ENCODE data around the gene GBP1. TPM values are rescaled to one million over a fixed set of nuclear protein-coding genes. Genes with fewer than 3 reads are reported as not detected.
"Not testable (repeated sequence)": the region's sequence is repeated elsewhere in the genome, so short reads cannot be mapped to it uniquely, and the experiment has no call there.

Gene GBP1
- total RNA-seq, 1 donor from 2014 or later, result 62.5 TPM

DNA sequence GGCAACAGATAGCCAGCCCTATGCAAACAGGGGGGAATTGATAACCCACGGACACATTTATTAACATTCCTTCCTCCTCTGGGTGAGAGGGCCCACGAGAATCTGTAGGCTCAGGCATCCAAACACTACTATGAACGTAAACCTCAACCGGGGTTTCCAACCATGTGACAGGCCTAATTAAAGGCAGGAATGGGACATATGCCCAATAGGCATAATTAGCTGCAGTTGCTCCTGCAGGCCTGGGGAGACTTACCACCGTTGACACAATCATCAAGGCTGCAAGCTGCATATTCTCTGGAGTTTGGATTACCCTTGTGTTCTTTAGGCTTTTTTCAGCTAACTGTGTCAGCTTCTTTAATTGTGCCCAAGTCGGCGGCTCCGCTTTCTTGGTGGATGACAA lies 22.2 kb upstream of the GBP1 start:
- DNase-seq (ENCODE audit: low read depth) (no peak), FAIRE-seq (no peak)
- H4K20me1 ChIP-seq (ENCODE audit: insufficient read depth, low read length), result no peaks in the 10 kb centered on the region
- no peak overlapping the region for H3K4me3 Mint-ChIP-seq (ENCODE audit: unreplicated experiment)
- H3K4me3 ChIP-seq (ENCODE audit: insufficient read depth, low read depth, low read length), result no peak overlapping the region
- no peak overlapping the region for H3K4me2 ChIP-seq (ENCODE audit: low read length)
- no peaks in the 10 kb centered on the region for H3K27me3 ChIP-seq (ENCODE audit: insufficient read depth, low read length)
- no peaks in the 10 kb centered on the region for H3K27me3 Mint-ChIP-seq (ENCODE audit: low read depth, unreplicated experiment)
- H3K9me3 ChIP-seq (ENCODE audit: insufficient read depth, low read depth, low read length), result no peaks in the 10 kb centered on the region
- no peak overlapping the region for H3K9ac ChIP-seq (ENCODE audit: low read length)
- H3K9me3 Mint-ChIP-seq (ENCODE audit: unreplicated experiment), result no peaks in the 10 kb centered on the region
- TF ChIP-seq, protein P1, sequence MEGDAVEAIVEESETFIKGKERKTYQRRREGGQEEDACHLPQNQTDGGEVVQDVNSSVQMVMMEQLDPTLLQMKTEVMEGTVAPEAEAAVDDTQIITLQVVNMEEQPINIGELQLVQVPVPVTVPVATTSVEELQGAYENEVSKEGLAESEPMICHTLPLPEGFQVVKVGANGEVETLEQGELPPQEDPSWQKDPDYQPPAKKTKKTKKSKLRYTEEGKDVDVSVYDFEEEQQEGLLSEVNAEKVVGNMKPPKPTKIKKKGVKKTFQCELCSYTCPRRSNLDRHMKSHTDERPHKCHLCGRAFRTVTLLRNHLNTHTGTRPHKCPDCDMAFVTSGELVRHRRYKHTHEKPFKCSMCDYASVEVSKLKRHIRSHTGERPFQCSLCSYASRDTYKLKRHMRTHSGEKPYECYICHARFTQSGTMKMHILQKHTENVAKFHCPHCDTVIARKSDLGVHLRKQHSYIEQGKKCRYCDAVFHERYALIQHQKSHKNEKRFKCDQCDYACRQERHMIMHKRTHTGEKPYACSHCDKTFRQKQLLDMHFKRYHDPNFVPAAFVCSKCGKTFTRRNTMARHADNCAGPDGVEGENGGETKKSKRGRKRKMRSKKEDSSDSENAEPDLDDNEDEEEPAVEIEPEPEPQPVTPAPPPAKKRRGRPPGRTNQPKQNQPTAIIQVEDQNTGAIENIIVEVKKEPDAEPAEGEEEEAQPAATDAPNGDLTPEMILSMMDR (IDR thresholded peaks at IDR 0.05; ENCODE audit: insufficient read depth, low read depth, low read length), result no peak
- TF ChIP-seq EZH2 (IDR thresholded peaks at IDR 0.05; ENCODE audit: insufficient read depth, low read length), result no peak
- no peak overlapping the region for H3K27ac Mint-ChIP-seq (ENCODE audit: unreplicated experiment)
- no peak overlapping the region for H3K27ac ChIP-seq (ENCODE audit: low read depth, low read length)
- H3K79me2 ChIP-seq (ENCODE audit: insufficient read depth, low read length), result no peaks in the 10 kb centered on the region
- no peaks in the 10 kb centered on the region for H3K4me1 Mint-ChIP-seq (ENCODE audit: low read depth, unreplicated experiment)
- H3K36me3 ChIP-seq (ENCODE audit: insufficient read depth, low read length), result no peaks in the 10 kb centered on the region
- no peaks in the 10 kb centered on the region for H3K36me3 Mint-ChIP-seq (ENCODE audit: low read depth, unreplicated experiment)
- H2AFZ ChIP-seq (ENCODE audit: low read depth, low read length), result no peak overlapping the region
- H3K4me1 ChIP-seq (ENCODE audit: insufficient read depth, low read length), result no peaks in the 10 kb centered on the region

DNA sequence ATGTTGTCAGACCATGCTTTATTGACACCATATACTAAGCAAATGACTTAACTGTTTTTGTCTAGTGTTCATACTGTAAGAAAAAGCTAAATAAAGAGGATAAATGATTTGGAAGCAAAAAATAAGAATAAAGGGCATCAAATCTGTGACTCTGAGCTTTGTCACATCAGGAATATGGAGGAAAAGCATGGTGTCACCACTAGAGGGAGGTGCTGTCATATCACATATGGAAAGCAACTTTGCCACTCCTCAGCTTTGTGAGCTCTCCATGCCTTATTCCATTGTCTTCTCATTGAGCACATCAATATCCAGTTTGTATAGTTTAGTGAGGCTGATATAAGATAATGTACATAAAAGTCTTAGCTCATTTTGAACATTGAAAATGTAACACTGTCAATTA lies 20.8 kb upstream of the GBP1 start:
- Mint-ChIP-seq H3K27ac (ENCODE audit: unreplicated experiment) (no peak overlapping the region), H3K4me3 (ENCODE audit: unreplicated experiment) (no peak overlapping the region), H3K9me3 (ENCODE audit: unreplicated experiment) (no peaks in the 10 kb centered on the region), H3K36me3 (ENCODE audit: low read depth, unreplicated experiment) (no peaks in the 10 kb centered on the region), H3K27me3 (ENCODE audit: low read depth, unreplicated experiment) (no peaks in the 10 kb centered on the region), H3K4me1 (ENCODE audit: low read depth, unreplicated experiment) (no peaks in the 10 kb centered on the region)
- Histone ChIP-seq H3K9ac (ENCODE audit: low read length) (no peak overlapping the region), H3K4me2 (ENCODE audit: low read length) (no peak overlapping the region), H3K27ac (ENCODE audit: low read depth, low read length) (no peak overlapping the region), H3K36me3 (ENCODE audit: insufficient read depth, low read length) (no peaks in the 10 kb centered on the region), H2AFZ (ENCODE audit: low read depth, low read length) (no peak overlapping the region), H3K4me3 (ENCODE audit: insufficient read depth, low read depth, low read length) (no peak overlapping the region), H3K79me2 (ENCODE audit: insufficient read depth, low read length) (no peaks in the 10 kb centered on the region), H3K9me3 (ENCODE audit: insufficient read depth, low read depth, low read length) (no peaks in the 10 kb centered on the region), H3K27me3 (ENCODE audit: insufficient read depth, low read length) (no peaks in the 10 kb centered on the region), H3K4me1 (ENCODE audit: insufficient read depth, low read length) (no peaks in the 10 kb centered on the region), H4K20me1 (ENCODE audit: insufficient read depth, low read length) (no peaks in the 10 kb centered on the region)
- DNase-seq (ENCODE audit: low read depth) (no peak), FAIRE-seq (no peak)
- TF ChIP-seq, protein P1 (IDR thresholded peaks at IDR 0.05; ENCODE audit: insufficient read depth, low read depth, low read length), result peak; percentile 68
- no peak for TF ChIP-seq EZH2 (IDR thresholded peaks at IDR 0.05; ENCODE audit: insufficient read depth, low read length)

DNA sequence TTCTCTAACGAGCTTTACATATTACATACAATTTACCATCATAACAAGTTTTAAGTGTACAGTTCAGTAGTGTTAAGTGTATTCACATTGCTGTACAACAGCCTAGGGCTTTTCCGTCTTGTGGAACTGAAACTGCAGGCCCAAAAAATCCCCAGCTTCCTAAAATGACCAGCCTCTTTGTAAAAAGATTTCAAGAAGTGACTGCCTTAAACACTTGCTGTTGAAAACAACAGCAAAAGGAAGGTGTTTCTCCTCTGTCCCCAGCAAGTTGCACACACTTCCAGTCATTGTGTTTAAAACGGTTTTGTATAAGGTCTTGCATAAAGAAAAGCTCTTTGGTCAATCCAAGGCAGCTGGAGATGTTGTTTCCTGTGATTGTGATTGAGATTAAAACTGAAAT lies 16.0 kb upstream of the GBP1 start:
- Mint-ChIP-seq H3K9me3 (ENCODE audit: unreplicated experiment) (peaks cover 11% of the 10 kb centered on the region), H3K4me1 (ENCODE audit: low read depth, unreplicated experiment) (no peaks in the 10 kb centered on the region), H3K36me3 (ENCODE audit: low read depth, unreplicated experiment) (no peaks in the 10 kb centered on the region), H3K27me3 (ENCODE audit: low read depth, unreplicated experiment) (no peaks in the 10 kb centered on the region), H3K4me3 (ENCODE audit: unreplicated experiment) (no peak overlapping the region), H3K27ac (ENCODE audit: unreplicated experiment) (no peak overlapping the region)
- H3K79me2 ChIP-seq (ENCODE audit: insufficient read depth, low read length), result no peaks in the 10 kb centered on the region
- H4K20me1 ChIP-seq (ENCODE audit: insufficient read depth, low read length), result no peaks in the 10 kb centered on the region
- no peaks in the 10 kb centered on the region for H3K4me1 ChIP-seq (ENCODE audit: insufficient read depth, low read length)
- H3K4me3 ChIP-seq (ENCODE audit: insufficient read depth, low read depth, low read length), result no peak overlapping the region
- TF ChIP-seq, protein P1 (IDR thresholded peaks at IDR 0.05; ENCODE audit: insufficient read depth, low read depth, low read length), result no peak
- no peak for TF ChIP-seq EZH2 (IDR thresholded peaks at IDR 0.05; ENCODE audit: insufficient read depth, low read length)
- FAIRE-seq, result no peak
- DNase-seq (ENCODE audit: low read depth), result no peak
- no peak overlapping the region for H3K9ac ChIP-seq (ENCODE audit: low read length)
- no peaks in the 10 kb centered on the region for H3K27me3 ChIP-seq (ENCODE audit: insufficient read depth, low read length)
- no peak overlapping the region for H2AFZ ChIP-seq (ENCODE audit: low read depth, low read length)
- H3K9me3 ChIP-seq (ENCODE audit: insufficient read depth, low read depth, low read length), result peaks cover 5% of the 10 kb centered on the region
- H3K27ac ChIP-seq (ENCODE audit: low read depth, low read length), result no peak overlapping the region
- H3K36me3 ChIP-seq (ENCODE audit: insufficient read depth, low read length), result no peaks in the 10 kb centered on the region
- no peak overlapping the region for H3K4me2 ChIP-seq (ENCODE audit: low read length)

DNA sequence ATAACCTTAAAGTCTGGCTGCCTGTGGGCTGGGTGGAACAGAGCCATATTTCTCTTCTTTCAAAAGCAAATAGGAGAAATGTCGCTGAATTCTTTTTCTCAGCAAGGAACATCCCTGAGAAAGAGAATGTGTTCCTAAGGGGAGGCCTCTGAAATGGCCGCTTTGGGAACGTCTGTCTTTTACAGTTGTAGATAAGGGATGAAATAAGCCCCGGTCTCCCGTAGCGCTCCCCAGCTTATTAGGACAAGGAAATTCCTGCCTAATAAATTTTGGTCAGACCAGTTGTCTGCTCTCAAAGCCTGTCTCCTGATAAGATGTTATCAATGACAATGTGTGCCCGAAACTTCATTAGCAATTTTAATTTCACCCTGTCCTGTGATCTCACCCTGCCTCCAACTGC lies 15.1 kb upstream of the GBP1 start:
- H3K36me3 ChIP-seq (ENCODE audit: insufficient read depth, low read length); H3K27ac ChIP-seq (ENCODE audit: low read depth, low read length); H3K4me1 ChIP-seq (ENCODE audit: insufficient read depth, low read length); H3K27ac Mint-ChIP-seq (ENCODE audit: unreplicated experiment); H3K4me1 Mint-ChIP-seq (ENCODE audit: low read depth, unreplicated experiment); H3K9me3 ChIP-seq (ENCODE audit: insufficient read depth, low read depth, low read length); H3K9ac ChIP-seq (ENCODE audit: low read length); H3K36me3 Mint-ChIP-seq (ENCODE audit: low read depth, unreplicated experiment); H3K27me3 Mint-ChIP-seq (ENCODE audit: low read depth, unreplicated experiment); H3K27me3 ChIP-seq (ENCODE audit: insufficient read depth, low read length); H2AFZ ChIP-seq (ENCODE audit: low read depth, low read length); H3K4me2 ChIP-seq (ENCODE audit: low read length); H3K79me2 ChIP-seq (ENCODE audit: insufficient read depth, low read length); H3K4me3 Mint-ChIP-seq (ENCODE audit: unreplicated experiment); H4K20me1 ChIP-seq (ENCODE audit: insufficient read depth, low read length); H3K4me3 ChIP-seq (ENCODE audit: insufficient read depth, low read depth, low read length); DNase-seq (ENCODE audit: low read depth); FAIRE-seq: not testable (repeated sequence)
- H3K9me3 Mint-ChIP-seq (ENCODE audit: unreplicated experiment), result peaks cover 12% of the 10 kb centered on the region

Data from astrocyte (in vitro differentiated cells and primary cell).